ENCODE results near the gene PRDX5. TPM values are rescaled to one million over a fixed set of nuclear protein-coding genes. Genes with fewer than 3 reads are reported as not detected.
A peak's percentile ranks its signal among the peaks of the same experiment; 100 is the strongest.

Gene PRDX5
- polyA plus RNA-seq, 4 donors: 229 to 668 (median 548) TPM

- DNase-seq (no peak), FAIRE-seq (no peak)
- peak overlapping the region in 1 of 3 donors; percentile 44 for H3K27ac ChIP-seq (ENCODE audit: low read depth in 1 of 3, low read length in 2 of 3)
- H3K36me3 ChIP-seq (ENCODE audit: control insufficient read depth in 3 of 3, insufficient read depth in 2 of 3, low read depth in 1 of 3, low read length in 3 of 3): peaks cover 4 to 26% (median 11%) of the 10 kb centered on the region in 3 donors
- no peaks in the 10 kb centered on the region for H3K9me3 ChIP-seq (ENCODE audit: control insufficient read depth in 2 of 2, insufficient read depth in 1 of 2, low read depth in 1 of 2, low read length in 1 of 2)
- H3K27me3 ChIP-seq (ENCODE audit: control insufficient read depth in 3 of 3, insufficient read depth in 3 of 3, low read length in 3 of 3): no peaks in the 10 kb centered on the region
- H3K4me3 ChIP-seq (ENCODE audit: low read depth in 1 of 3, low read length in 3 of 3): no peak overlapping the region
- WGBS, 3 donors: 91 to 95% (median 91%) methylated on average over 6 of the region's 6 CpGs
- peaks cover 2 to 38% (median 9%) of the 10 kb centered on the region in 3 donors for H3K4me1 ChIP-seq (ENCODE audit: control insufficient read depth in 3 of 3, insufficient read depth in 2 of 3, low read depth in 1 of 3, low read length in 2 of 3)
These were observed 39.5 kb downstream of the PRDX5 start for GRCh38 chr11:64357446-64357845.

GRCh38 chr11:64357904-64358535 is 40.1 kb downstream of the PRDX5 start:
- Histone ChIP-seq H3K4me1 (ENCODE audit: control insufficient read depth in 3 of 3, insufficient read depth in 2 of 3, low read depth in 1 of 3, low read length in 2 of 3) (peaks cover 2 to 38% (median 9%) of the 10 kb centered on the region in 3 donors), H3K27me3 (ENCODE audit: control insufficient read depth in 3 of 3, insufficient read depth in 3 of 3, low read length in 3 of 3) (no peaks in the 10 kb centered on the region), H3K4me3 (ENCODE audit: low read depth in 1 of 3, low read length in 3 of 3) (peak overlapping the region in 2 of 3 donors; percentile 62 to 69), H3K36me3 (ENCODE audit: control insufficient read depth in 3 of 3, insufficient read depth in 2 of 3, low read depth in 1 of 3, low read length in 3 of 3) (peaks cover 4 to 28% (median 11%) of the 10 kb centered on the region in 3 donors), H3K9me3 (ENCODE audit: control insufficient read depth in 2 of 2, insufficient read depth in 1 of 2, low read depth in 1 of 2, low read length in 1 of 2) (no peaks in the 10 kb centered on the region), H3K27ac (ENCODE audit: low read depth in 1 of 3, low read length in 2 of 3) (peak overlapping the region; percentile 67 to 84 (median 76))
- peak; percentile 59 to 78 for DNase-seq
- no peak for FAIRE-seq
- WGBS, 3 donors: 35 to 57% (median 43%) methylated on average over 7 to 13 of the region's 13 CpGs

DNA sequence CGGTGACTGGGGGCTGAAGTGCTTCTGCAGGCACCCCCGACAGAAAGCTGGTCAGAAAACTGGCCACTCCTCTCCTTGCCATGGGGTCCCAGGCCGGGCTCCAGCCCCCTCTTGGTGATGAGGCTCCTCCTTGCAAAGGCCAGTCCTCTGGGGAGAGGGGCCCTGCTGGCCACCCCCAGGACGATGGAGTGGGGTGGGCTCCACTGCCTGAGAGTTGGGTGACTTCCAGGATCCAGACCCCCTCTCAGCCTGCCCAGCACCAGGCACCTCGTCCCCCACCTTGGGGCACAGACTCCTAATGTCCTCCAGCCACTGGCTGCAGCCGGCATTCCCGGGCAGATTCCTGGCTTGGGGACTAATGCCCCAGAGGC is 40.6 kb downstream of the PRDX5 start:
- no peak for FAIRE-seq
- no peaks in the 10 kb centered on the region for H3K27me3 ChIP-seq (ENCODE audit: control insufficient read depth in 3 of 3, insufficient read depth in 3 of 3, low read length in 3 of 3)
- peaks cover 2 to 38% (median 9%) of the 10 kb centered on the region in 3 donors for H3K4me1 ChIP-seq (ENCODE audit: control insufficient read depth in 3 of 3, insufficient read depth in 2 of 3, low read depth in 1 of 3, low read length in 2 of 3)
- peak overlapping the region; percentile 67 to 84 (median 76) for H3K27ac ChIP-seq (ENCODE audit: low read depth in 1 of 3, low read length in 2 of 3)
- peaks cover 6 to 33% (median 14%) of the 10 kb centered on the region in 3 donors for H3K36me3 ChIP-seq (ENCODE audit: control insufficient read depth in 3 of 3, insufficient read depth in 2 of 3, low read depth in 1 of 3, low read length in 3 of 3)
- H3K9me3 ChIP-seq (ENCODE audit: control insufficient read depth in 2 of 2, insufficient read depth in 1 of 2, low read depth in 1 of 2, low read length in 1 of 2): no peaks in the 10 kb centered on the region
- no peak for DNase-seq
- peak overlapping the region; percentile 55 to 69 (median 62) for H3K4me3 ChIP-seq (ENCODE audit: low read depth in 1 of 3, low read length in 3 of 3)
- 5 to 24% (median 22%) methylated on average over 5 to 7 of the region's 7 CpGs for WGBS, 3 donors

GRCh38 chr11:64358907-64359711 is 41.2 kb downstream of the PRDX5 start, which contains the start of gene RPS6KA4:
RPS6KA4 (plus strand) TSS chr11:64359162; CDS start chr11:64359236, 74 bp downstream.
- no peaks in the 10 kb centered on the region for H3K9me3 ChIP-seq (ENCODE audit: control insufficient read depth in 2 of 2, insufficient read depth in 1 of 2, low read depth in 1 of 2, low read length in 1 of 2)
- 0 to 1% (median 1%) methylated on average over 46 to 70 of the region's 70 CpGs for WGBS, 3 donors
- H3K27me3 ChIP-seq (ENCODE audit: control insufficient read depth in 3 of 3, insufficient read depth in 3 of 3, low read length in 3 of 3): no peaks in the 10 kb centered on the region
- H3K27ac ChIP-seq (ENCODE audit: low read depth in 1 of 3, low read length in 2 of 3): peak within 1 kb of the TSS; percentile 67 to 90 (median 76)
- peak within 1 kb of the TSS; percentile 55 to 89 (median 69) for H3K4me3 ChIP-seq (ENCODE audit: low read depth in 1 of 3, low read length in 3 of 3)
- FAIRE-seq: no peak
- H3K36me3 ChIP-seq (ENCODE audit: control insufficient read depth in 3 of 3, insufficient read depth in 2 of 3, low read depth in 1 of 3, low read length in 3 of 3): peaks cover 6 to 38% (median 15%) of the 10 kb centered on the region in 3 donors
- peak; percentile 74 to 88 for DNase-seq
- H3K4me1 ChIP-seq (ENCODE audit: control insufficient read depth in 3 of 3, insufficient read depth in 2 of 3, low read depth in 1 of 3, low read length in 2 of 3): peaks cover 2 to 38% (median 9%) of the 10 kb centered on the region in 3 donors

- no peak for FAIRE-seq
- H3K4me3 ChIP-seq (ENCODE audit: low read depth in 1 of 3, low read length in 3 of 3): peak overlapping the region; percentile 55 to 89 (median 69)
- no peak overlapping the region for H3K27ac ChIP-seq (ENCODE audit: low read depth in 1 of 3, low read length in 2 of 3)
- H3K4me1 ChIP-seq (ENCODE audit: control insufficient read depth in 3 of 3, insufficient read depth in 2 of 3, low read depth in 1 of 3, low read length in 2 of 3): peaks cover 2 to 38% (median 9%) of the 10 kb centered on the region in 3 donors
- peaks cover 6 to 40% (median 15%) of the 10 kb centered on the region in 3 donors for H3K36me3 ChIP-seq (ENCODE audit: control insufficient read depth in 3 of 3, insufficient read depth in 2 of 3, low read depth in 1 of 3, low read length in 3 of 3)
- no peaks in the 10 kb centered on the region for H3K27me3 ChIP-seq (ENCODE audit: control insufficient read depth in 3 of 3, insufficient read depth in 3 of 3, low read length in 3 of 3)
- peak; percentile 42 to 52 for DNase-seq
- no peaks in the 10 kb centered on the region for H3K9me3 ChIP-seq (ENCODE audit: control insufficient read depth in 2 of 2, insufficient read depth in 1 of 2, low read depth in 1 of 2, low read length in 1 of 2)
- 42 to 48% (median 47%) methylated on average over 38 of the region's 38 CpGs for WGBS, 3 donors
These were observed 42.0 kb downstream of the PRDX5 start for GRCh38 chr11:64359712-64360445.

GRCh38 chr11:64360448-64360921 is 42.6 kb downstream of the PRDX5 start:
- Histone ChIP-seq H3K27me3 (ENCODE audit: control insufficient read depth in 3 of 3, insufficient read depth in 3 of 3, low read length in 3 of 3) (no peaks in the 10 kb centered on the region), H3K9me3 (ENCODE audit: control insufficient read depth in 2 of 2, insufficient read depth in 1 of 2, low read depth in 1 of 2, low read length in 1 of 2) (no peaks in the 10 kb centered on the region), H3K27ac (ENCODE audit: low read depth in 1 of 3, low read length in 2 of 3) (no peak overlapping the region), H3K4me3 (ENCODE audit: low read depth in 1 of 3, low read length in 3 of 3) (no peak overlapping the region), H3K4me1 (ENCODE audit: control insufficient read depth in 3 of 3, insufficient read depth in 2 of 3, low read depth in 1 of 3, low read length in 2 of 3) (peaks cover 2 to 34% (median 9%) of the 10 kb centered on the region in 3 donors), H3K36me3 (ENCODE audit: control insufficient read depth in 3 of 3, insufficient read depth in 2 of 3, low read depth in 1 of 3, low read length in 3 of 3) (peaks cover 10 to 46% (median 17%) of the 10 kb centered on the region in 3 donors)
- FAIRE-seq (no peak), DNase-seq (no peak)
- WGBS, 3 donors: 73 to 84% (median 75%) methylated on average over 13 of the region's 13 CpGs

DNA sequence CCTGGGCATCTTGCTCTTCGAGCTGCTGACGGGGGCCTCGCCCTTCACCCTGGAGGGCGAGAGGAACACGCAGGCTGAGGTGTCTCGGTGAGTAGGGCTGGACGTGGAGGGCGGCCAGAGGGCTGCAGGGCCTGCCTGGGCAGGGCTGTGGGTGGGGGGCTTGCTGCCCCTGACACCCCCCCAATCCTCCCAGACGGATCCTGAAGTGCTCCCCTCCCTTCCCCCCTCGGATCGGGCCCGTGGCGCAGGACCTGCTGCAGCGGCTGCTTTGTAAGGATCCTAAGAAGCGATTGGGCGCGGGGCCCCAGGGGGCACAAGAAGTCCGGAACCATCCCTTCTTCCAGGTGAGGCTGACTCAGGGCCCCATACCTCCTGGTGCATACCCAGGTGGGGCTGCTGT is 43.7 kb downstream of the PRDX5 start:
- DNase-seq (no peak), FAIRE-seq (no peak)
- no peak overlapping the region for H3K27ac ChIP-seq (ENCODE audit: low read depth in 1 of 3, low read length in 2 of 3)
- no peak overlapping the region for H3K4me3 ChIP-seq (ENCODE audit: low read depth in 1 of 3, low read length in 3 of 3)
- H3K36me3 ChIP-seq (ENCODE audit: control insufficient read depth in 3 of 3, insufficient read depth in 2 of 3, low read depth in 1 of 3, low read length in 3 of 3): peaks cover 18 to 57% (median 21%) of the 10 kb centered on the region in 3 donors
- WGBS, 3 donors: 91 to 94% (median 94%) methylated on average over 14 to 18 of the region's 18 CpGs
- no peaks in the 10 kb centered on the region for H3K9me3 ChIP-seq (ENCODE audit: control insufficient read depth in 2 of 2, insufficient read depth in 1 of 2, low read depth in 1 of 2, low read length in 1 of 2)
- H3K4me1 ChIP-seq (ENCODE audit: control insufficient read depth in 3 of 3, insufficient read depth in 2 of 3, low read depth in 1 of 3, low read length in 2 of 3): peaks cover 2 to 29% (median 9%) of the 10 kb centered on the region in 3 donors
- no peaks in the 10 kb centered on the region for H3K27me3 ChIP-seq (ENCODE audit: control insufficient read depth in 3 of 3, insufficient read depth in 3 of 3, low read length in 3 of 3)

- Histone ChIP-seq H3K9me3 (ENCODE audit: control insufficient read depth in 2 of 2, insufficient read depth in 1 of 2, low read depth in 1 of 2, low read length in 1 of 2) (no peaks in the 10 kb centered on the region), H3K27ac (ENCODE audit: low read depth in 1 of 3, low read length in 2 of 3) (no peak overlapping the region), H3K4me1 (ENCODE audit: control insufficient read depth in 3 of 3, insufficient read depth in 2 of 3, low read depth in 1 of 3, low read length in 2 of 3) (peaks cover 2 to 24% (median 9%) of the 10 kb centered on the region in 3 donors), H3K27me3 (ENCODE audit: control insufficient read depth in 3 of 3, insufficient read depth in 3 of 3, low read length in 3 of 3) (no peaks in the 10 kb centered on the region), H3K36me3 (ENCODE audit: control insufficient read depth in 3 of 3, insufficient read depth in 2 of 3, low read depth in 1 of 3, low read length in 3 of 3) (peaks cover 20 to 60% (median 21%) of the 10 kb centered on the region in 3 donors), H3K4me3 (ENCODE audit: low read depth in 1 of 3, low read length in 3 of 3) (no peak overlapping the region)
- no peak for FAIRE-seq
- WGBS, 3 donors: 93 to 97% (median 96%) methylated on average over 10 of the region's 10 CpGs
- DNase-seq: no peak
These were observed 44.4 kb downstream of the PRDX5 start for GRCh38 chr11:64362339-64362738.
